ENCODE measurements around the gene SLC6A18. TPM values are rescaled to one million over a fixed set of nuclear protein-coding genes. Genes with fewer than 3 reads are reported as not detected.

SLC6A18 gene
- total and polyA plus RNA-seq, 10 of the 15 experiments (the other 5 are each of a cell fraction or from before 2014, with no cell fraction given) = not detected

DNA sequence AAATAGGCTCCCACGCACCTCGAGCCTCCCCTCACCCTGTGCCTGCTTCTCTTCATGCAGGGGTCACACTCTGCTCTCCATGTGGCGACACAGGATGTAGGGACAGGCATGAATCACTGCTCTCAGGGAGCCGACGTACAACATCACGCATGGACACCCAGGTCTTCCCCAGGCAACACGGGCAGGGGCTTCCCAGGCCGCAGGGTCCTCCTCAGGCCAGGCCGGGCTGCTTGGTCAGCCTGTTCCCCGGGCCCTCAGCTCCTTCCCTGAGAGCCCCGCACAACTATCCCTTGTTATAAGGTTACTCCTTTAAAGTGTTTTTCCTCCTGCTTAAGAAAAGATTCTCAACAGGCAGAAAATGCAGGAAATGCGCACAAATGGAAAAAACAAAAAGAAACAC is 1.1 kb downstream of the SLC6A18 start:
- Histone ChIP-seq H3K36me3 (ENCODE audit: control insufficient read depth in 2 of 2, insufficient read depth in 2 of 2, low read length in 1 of 2) (no peaks in the 10 kb centered on the region), H3K9ac (ENCODE audit: control insufficient read depth, insufficient read depth, low read length) (no peak overlapping the region), H3K4me2 (ENCODE audit: control insufficient read depth, insufficient read depth) (no peak overlapping the region), H4K20me1 (ENCODE audit: control insufficient read depth, insufficient read depth) (no peaks in the 10 kb centered on the region), H3K4me3 (no peak overlapping the region), H3K27ac (ENCODE audit: control insufficient read depth, insufficient read depth) (no peak overlapping the region), H2AFZ (ENCODE audit: control insufficient read depth, low read depth, low read length) (no peak overlapping the region), H3K27me3 (replicated peaks in 1 of 2; ENCODE audit: control insufficient read depth in 2 of 2, insufficient read depth in 2 of 2, low read length in 1 of 2) (no peaks in the 10 kb centered on the region; a peak in 2 of 4 replicates), H3K9me3 (replicated peaks; ENCODE audit: control insufficient read depth, insufficient read depth, low read length) (no peaks in the 10 kb centered on the region; the same call in 2 of the 3 replicates), H3K4me1 (ENCODE audit: control insufficient read depth, insufficient read depth, low read length) (no peaks in the 10 kb centered on the region), H3K79me2 (ENCODE audit: control insufficient read depth, insufficient read depth, low read length) (no peaks in the 10 kb centered on the region)
- ChIA-PET SMC1A (ENCODE audit: uncharacterized antibody, unreplicated experiment) (no interaction called here), RAD21 (ENCODE audit: unreplicated experiment) (no interaction called here), POLR2A (no interaction called here), CTCF (no interaction called here)
- intact Hi-C loops (cut with micrococcal nuclease; ENCODE audit: unreplicated experiment) = no loop called here
- TF ChIP-seq SUZ12 (IDR thresholded peaks at IDR 0.05; ENCODE audit: unreplicated experiment) (no peak), POLR2A (IDR thresholded peaks at IDR 0.05; ENCODE audit: low read depth, low read length) (no peak), EGR1 (IDR thresholded peaks at IDR 0.05; ENCODE audit: borderline replicate concordance in 1 of 2, low read depth in 2 of 2, low read length in 2 of 2) (no peak), LARP7 (IDR thresholded peaks at IDR 0.05) (no peak), SMAD1 (IDR thresholded peaks at IDR 0.05; ENCODE audit: low read depth, partially characterized antibody) (no peak), MXI1 (IDR thresholded peaks at IDR 0.05; ENCODE audit: low read depth, low read length) (no peak), ATF7 (IDR thresholded peaks at IDR 0.05; ENCODE audit: low read depth) (no peak), SIN3A (IDR thresholded peaks at IDR 0.05; ENCODE audit: low read depth, low read length) (no peak), POLR2AphosphoS5 (IDR thresholded peaks at IDR 0.05; ENCODE audit: low read length) (no peak), SMAD5 (IDR thresholded peaks at IDR 0.05; ENCODE audit: low read depth) (no peak), STAT3 (IDR thresholded peaks at IDR 0.05; ENCODE audit: low read depth, low read length) (no peak), WRNIP1 (IDR thresholded peaks at IDR 0.05; ENCODE audit: borderline replicate concordance, low read depth, low read length) (no peak), RCOR1 (conservative IDR thresholded peaks at IDR 0.05; ENCODE audit: low read depth, low read length) (no peak)
- TF ChIP-seq, protein P1, sequence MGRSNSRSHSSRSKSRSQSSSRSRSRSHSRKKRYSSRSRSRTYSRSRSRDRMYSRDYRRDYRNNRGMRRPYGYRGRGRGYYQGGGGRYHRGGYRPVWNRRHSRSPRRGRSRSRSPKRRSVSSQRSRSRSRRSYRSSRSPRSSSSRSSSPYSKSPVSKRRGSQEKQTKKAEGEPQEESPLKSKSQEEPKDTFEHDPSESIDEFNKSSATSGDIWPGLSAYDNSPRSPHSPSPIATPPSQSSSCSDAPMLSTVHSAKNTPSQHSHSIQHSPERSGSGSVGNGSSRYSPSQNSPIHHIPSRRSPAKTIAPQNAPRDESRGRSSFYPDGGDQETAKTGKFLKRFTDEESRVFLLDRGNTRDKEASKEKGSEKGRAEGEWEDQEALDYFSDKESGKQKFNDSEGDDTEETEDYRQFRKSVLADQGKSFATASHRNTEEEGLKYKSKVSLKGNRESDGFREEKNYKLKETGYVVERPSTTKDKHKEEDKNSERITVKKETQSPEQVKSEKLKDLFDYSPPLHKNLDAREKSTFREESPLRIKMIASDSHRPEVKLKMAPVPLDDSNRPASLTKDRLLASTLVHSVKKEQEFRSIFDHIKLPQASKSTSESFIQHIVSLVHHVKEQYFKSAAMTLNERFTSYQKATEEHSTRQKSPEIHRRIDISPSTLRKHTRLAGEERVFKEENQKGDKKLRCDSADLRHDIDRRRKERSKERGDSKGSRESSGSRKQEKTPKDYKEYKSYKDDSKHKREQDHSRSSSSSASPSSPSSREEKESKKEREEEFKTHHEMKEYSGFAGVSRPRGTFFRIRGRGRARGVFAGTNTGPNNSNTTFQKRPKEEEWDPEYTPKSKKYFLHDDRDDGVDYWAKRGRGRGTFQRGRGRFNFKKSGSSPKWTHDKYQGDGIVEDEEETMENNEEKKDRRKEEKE (IDR thresholded peaks at IDR 0.05) = no peak
- TF ChIP-seq, protein P2, sequence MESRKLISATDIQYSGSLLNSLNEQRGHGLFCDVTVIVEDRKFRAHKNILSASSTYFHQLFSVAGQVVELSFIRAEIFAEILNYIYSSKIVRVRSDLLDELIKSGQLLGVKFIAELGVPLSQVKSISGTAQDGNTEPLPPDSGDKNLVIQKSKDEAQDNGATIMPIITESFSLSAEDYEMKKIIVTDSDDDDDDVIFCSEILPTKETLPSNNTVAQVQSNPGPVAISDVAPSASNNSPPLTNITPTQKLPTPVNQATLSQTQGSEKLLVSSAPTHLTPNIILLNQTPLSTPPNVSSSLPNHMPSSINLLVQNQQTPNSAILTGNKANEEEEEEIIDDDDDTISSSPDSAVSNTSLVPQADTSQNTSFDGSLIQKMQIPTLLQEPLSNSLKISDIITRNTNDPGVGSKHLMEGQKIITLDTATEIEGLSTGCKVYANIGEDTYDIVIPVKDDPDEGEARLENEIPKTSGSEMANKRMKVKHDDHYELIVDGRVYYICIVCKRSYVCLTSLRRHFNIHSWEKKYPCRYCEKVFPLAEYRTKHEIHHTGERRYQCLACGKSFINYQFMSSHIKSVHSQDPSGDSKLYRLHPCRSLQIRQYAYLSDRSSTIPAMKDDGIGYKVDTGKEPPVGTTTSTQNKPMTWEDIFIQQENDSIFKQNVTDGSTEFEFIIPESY (IDR thresholded peaks at IDR 0.05) = no peak
- DNase-seq (ENCODE audit: low read depth, low spot score) (no peak), ATAC-seq (no peak), FAIRE-seq (no peak)
- in situ Hi-C loops (cut with MboI) = no loop called here
- no TSS peak for BruUV-seq (replicated peaks)
- 33% methylated on average over 12 of the region's 12 CpGs for WGBS (ENCODE audit: insufficient coverage, insufficient replicate concordance, low lambda C conversion rate, missing lambda C conversion rate)
